A172 (cell line): ENCODE results near the gene DCAF11. TPM values are rescaled to one million over a fixed set of nuclear protein-coding genes. Genes with fewer than 3 reads are reported as not detected.

ENCODE experiments used
- DNase-seq: peaks from one replicate; pipeline ENCODE4 v3.0.0-alpha.2; 2015; ENCODE audit warnings: low spot score
- total RNA-seq: library from RNA; depleted of rRNA; stranded (reverse); fragments of >200 nt; shearing (Covaris generic); gene quantifications from 2 replicates; pipeline ENCODE4 v1.2.3, GENCODE V29; 2014; rRNA removed

DCAF11 gene
- 32.4 and 63.4 TPM in 2 replicates for total RNA-seq

DNA sequence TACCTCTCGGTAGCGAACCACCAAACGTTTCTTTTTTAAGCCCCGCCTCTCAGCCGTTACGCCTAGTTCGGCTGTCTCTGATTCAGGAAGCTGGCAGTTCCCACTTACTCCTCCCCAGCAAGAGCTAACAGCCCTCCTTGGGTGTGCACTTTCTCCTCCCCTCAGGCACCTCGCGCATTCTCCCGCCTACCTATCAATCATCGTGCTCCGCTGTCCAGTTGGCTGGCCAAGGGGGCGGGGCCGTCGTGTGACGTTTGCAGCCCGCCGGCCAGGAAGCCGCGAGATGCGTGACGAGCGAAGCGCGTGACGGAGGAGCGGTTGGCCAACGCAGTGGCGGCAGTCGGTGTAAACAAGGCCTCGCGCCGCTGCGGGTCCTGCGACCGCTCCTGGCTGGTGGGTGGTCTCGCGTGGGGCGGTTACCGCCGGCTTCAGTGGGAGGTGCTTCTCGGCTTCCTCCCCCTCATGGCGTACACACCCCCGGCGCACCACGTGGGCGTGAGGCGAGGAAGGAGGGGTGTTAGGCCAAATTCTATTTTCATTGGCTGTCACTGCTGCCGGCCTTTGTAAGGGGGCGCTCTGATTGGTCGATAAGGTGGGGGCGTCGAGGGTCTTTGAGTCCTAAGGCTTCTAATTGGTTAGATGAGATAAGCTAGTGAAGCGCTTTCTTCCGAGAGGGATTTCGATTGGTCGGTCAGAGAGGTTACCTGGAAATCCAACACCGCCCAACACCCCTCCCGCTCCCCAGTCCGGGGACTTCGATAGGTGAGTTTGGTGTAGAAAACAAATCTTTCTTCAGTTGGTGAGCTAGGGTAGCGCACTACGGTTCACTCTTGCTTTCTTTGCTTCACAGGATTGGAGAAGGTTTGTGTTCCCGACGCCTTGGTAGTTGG is at the start of gene DCAF11, which contains the start of gene NRL:
Gene DCAF11, plus strand, starts transcription at position 246 of the 890 bp plus-strand sequence. CDS start 818 bp downstream, outside the sequence.
Gene NRL, minus strand, starts transcription at position 418 of the 890 bp plus-strand sequence. CDS start 32,101 bp downstream, outside the sequence.
- DNase-seq: peak; percentile 97

DNA sequence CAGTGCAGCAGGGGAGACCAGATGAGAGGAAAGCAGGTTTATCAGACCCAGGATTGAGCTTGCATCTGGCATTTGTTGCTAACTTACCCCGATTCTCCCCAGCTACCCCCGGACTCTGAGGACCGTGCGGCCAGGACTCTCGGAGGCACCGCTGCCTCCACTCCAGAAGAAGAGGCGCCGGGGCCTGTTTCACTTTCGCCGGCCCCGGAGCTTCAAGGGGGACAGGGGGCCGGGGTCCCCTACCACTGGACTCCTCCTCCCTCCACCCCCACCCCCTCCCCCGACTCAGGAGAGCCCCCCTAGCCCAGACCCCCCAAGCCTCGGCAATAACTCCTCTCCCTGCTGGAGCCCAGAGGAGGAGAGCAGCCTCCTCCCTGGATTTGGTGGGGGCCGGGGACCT is 49.7 kb upstream of the DCAF11 start:
- DNase-seq: no peak

DNA sequence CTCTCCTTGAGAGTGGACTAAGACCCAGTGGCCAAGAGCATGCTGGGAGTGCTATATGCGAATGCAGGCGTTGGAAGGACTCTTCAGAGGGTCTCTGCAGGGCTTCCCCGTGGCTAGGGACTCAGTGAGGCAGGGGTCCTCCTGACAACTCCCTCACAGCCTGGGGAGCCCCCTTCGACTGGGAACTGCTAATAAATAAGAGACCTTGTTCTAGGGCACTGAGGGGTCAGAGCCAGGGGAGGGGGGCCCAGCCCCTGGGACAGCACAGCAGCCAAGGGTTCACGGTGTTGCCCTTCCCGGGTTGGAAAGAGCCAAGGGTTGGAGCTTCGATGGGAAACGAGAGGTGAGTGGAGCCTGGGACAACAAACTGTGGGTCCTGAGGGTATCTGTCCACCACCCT is 49.2 kb upstream of the DCAF11 start:
- no peak for DNase-seq

DNA sequence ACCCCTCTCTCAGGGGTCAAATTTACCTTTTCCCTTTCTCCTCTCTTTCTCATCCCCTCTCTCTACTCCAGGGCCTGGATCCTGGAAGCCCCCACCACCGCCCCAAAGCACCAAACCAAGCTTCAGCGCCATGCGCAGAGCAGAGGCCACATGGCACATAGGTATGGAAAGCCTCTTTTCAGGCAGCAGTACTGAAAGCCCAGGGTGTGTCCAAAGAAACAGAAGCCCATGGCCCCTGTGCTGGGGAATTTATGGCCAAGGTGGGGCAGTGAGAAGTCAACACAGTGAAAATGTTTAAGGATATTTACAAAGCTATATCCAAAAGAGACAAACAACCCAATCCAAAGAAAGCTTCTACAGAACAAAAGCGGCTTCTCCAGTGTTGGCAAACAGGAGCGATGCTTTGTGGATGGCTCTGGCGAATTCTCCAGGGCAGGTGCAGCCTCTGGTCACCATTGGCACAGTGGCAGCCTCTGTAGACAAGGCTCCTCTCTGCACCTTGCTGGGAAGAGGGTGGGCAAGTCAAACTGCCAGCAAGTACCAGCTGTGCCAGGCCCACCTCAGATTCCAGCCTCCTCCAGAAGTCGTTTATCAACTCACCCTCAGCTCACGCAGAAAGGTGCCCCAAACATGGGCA is 48.0 kb upstream of the DCAF11 start:
- DNase-seq: no peak

DNA sequence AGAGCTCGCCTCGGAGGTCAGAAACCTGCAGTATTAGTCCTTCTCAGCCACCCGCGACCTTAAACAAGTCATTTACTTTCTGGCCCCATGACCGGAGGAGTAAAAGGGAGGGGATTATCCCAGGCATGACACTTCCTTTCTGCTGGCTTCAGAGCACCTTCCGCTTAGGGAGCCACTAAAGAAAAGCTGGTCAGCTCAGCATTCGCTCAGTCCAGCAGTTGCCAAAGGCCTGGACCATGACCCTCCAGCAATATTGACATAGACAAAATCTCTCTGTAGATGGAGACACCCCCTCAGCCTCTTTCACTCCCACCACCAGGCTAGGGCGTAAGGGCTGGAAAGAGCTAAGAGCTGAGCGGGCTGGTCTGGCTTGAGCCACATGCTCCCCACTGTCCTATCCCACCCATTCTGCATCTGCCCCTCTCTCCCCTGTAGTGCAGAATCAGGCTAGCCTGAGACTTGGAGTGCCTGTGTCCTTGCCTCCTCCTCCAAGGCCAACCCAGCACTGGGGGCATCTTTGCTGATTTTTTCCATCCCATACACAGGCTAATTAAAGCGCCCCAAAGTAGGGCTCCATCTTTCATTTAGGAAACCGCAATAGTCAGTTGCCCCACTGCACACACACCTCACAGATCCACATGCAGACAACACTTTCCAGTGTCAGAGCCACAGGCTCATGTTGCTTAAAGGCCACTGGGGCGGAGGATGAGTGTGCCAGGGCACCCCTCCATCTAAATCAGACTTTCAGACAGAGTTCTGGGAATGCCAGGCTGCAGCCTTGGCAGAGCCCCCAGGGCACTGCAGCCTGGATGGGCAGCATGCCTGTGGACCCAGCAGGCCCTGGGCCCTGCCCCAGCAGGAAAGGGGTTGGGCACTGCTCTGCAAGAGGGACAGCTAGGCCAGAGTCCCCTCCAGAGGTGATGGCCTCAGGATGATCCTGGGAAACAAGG is 47.2 kb upstream of the DCAF11 start:
- DNase-seq: no peak

DNA sequence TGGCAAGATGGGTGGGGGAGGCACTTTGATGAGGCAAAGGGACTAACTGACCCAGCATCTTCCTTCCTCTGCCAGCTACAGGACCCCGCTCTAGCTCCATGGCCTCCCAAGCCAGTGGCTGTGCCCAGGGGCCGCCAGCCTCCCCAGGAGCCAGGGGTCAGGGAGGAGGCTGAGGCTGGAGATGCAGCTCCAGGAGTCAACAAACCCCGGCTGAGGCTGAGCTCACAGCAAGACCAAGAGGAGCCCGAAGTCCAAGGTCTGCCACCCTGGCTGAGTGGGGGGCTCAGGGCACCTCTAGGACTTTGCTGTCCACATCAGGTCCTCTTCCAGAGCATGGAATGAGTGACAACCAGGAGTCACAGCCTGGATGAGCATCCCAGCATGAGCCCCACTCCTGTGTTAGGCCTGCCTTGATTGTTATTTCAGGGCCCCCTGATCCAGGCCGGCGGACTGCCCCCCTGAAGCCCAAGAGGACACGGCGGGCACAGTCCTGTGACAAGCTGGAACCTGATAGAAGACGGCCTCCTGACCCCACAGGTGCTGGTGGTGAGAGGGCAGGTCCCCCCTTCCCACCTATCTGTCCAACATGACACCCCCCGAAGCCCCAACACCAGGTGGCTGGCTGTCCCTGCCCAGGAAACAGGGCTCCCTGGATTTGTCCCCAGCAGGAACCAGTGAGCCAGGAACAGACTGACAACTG is 45.7 kb upstream of the DCAF11 start:
- DNase-seq: no peak

DNA sequence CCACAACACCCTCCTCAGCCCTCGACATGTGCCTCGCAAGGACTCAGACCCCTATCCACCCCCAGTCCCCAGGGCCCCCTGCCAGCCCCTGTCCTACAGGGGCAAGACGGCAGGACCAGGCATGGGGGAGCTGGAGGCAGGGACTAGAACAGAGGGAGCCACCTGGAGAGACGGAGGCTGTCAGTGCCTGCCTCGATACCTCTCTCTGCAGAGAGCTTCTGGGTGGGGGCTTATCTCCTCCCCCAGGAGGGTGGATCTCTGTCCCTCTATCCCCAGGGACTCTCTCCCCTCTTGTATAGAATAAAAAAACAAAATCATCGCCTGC is 45.2 kb upstream of the DCAF11 start:
- DNase-seq: no peak

DNA sequence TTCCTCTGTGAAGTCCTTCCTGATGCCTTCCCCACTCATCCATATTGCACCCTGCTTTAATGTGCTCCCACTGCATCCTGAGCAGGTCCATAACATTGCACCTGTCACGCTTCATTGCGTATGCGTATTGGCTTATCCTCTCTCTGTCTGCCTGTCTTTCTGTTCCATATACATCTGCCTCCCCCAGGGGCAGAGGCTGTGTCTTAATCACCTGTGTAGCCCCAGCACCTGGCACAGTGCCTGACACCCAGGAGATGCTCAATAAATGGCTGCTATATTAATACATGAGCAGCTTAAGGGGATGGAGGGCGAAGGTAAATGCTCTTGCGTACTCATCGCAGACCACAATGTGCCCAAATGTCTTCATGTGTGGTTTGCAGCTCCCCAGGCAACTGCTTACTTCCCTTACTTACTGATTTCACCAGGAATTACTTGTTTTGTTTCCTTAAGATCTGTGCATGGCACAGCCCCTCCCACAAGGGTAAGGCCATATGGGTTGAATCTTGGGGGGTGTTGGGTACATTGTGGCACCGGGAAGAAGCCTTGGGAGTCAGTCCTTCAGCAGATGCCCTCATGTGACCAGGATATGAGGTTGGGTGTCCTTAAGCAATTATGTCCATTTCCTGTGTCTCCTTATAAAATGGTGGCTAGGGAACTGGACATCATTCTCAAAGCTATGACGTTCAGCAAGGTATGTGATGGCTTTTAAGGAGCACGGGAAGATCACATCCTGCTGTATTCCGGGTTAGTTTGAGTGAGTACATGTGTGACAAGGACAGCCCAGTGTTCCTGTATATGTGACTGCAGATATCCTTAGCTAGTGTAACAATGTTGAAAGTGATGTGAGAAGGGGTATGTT is 44.1 kb upstream of the DCAF11 start:
- no peak for DNase-seq

DNA sequence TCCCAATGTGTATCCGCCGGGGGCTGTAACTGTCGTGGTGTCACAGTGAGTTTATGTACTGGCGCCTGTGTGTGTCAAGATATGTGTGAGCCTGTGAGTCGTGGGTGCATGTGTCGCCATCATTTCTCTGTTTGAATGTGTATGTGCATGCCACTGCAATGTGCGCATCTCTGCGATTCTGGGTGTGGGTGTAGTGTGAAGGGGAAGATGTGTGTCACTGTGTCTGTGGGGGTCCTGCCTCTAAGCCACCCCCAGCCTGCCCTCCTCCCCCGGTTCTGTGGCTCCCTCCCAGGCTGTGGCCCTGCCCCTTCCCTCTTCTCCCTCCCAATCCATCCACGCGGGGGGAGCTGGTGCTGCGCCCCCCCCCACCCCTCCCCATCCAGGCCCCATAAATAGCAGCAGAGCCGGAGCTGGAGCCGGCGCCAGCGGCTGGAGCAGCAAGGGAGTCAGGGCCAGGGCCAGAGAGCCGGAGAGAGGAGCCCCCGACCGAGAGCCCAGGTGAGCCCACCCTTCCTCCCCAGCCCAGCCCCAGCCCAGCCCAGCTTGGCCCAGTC is 43.4 kb upstream of the DCAF11 start, which contains the start of gene CPNE6:
Gene CPNE6, plus strand, starts transcription at position 419 of the 554 bp plus-strand sequence. CDS start 1,375 bp downstream, outside the sequence.
- no peak for DNase-seq

DNA sequence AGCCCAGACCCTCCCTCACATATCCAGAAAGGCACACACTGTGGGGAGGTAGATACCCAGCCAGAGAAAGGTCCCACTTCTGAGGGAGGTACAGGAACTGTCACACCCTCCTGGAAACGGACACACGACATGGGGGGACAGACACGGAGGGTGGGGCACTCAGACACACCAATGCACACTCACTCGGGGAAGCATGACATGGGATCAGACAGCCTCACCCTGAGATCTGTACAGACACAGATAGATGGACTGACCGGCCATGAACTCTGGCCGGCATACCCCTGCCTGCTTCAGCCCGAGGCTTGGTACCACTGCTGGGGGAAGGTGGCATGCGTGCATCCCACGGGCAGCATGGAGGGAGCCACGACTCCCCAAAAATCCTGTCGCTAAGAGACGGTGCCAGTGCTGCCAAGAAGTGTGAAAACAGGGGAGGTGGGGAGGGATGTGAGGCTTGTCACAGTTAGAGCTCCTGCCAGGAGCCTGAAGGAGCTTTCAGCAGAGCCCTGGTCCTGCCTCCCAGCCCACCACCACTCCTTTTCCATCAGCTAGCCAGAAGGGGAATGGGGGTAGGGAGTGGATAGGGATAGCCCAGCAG is 42.6 kb upstream of the DCAF11 start:
- DNase-seq: no peak

DNA sequence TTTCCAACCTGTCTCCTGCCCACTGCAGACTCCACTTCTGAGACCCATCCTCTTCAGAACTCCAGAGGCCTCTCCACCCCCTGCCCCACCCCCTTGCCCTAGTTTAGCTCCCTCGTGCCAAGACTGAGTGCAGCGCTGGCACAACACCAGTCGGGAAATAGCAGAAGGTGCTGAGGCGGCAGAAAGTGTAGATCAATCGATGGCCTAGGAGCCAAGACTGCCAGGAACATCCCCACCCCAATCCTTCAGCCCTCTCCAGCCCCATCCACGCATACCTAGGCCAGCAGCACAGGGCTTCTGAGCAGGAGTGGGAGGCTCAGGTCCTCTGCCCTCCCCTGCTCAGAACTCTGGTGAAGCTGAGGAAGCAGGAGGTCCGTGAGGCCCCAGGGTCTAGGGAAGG is 42.1 kb upstream of the DCAF11 start:
- DNase-seq: no peak

DNA sequence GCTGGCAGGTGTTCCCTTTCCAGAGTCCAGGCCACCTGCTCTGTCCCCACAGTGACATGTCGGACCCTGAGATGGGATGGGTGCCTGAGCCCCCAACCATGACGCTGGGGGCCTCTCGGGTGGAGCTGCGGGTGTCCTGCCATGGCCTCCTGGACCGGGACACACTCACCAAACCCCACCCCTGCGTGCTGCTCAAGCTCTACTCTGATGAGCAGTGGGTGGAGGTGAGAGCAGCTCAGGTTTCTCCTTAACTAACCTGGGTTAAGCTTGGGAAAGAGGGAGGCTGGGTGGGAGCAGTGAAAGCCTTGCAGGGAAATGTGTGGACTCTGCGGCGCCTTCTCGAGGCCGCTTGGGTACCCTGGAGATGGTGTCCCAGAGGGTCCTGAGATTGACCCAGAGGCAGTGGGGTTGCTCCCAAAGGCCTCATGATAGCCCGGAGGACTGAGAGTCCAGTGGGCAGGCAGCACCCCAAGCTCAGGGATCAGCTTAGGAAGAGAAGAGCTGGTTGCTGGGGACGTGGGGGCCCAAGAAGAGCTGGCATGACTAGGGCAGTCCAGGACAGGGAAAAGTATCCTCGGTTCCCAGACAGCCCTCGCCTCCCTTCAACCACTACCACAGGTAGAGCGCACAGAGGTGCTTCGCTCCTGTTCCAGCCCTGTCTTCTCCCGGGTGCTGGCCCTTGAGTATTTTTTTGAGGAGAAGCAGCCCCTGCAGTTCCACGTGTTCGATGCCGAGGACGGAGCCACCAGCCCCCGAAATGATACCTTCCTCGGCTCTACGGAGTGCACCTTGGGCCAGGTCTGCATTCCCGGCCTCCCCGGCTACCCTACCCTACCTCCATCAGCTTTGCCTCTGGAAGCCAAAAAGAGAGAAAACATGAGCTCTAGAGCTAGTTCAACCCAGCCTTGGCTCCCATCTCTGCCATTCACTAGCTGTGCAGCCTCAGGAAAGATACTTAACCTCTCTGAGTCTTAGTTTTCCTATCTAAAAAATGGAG is 41.4 kb upstream of the DCAF11 start:
- no peak for DNase-seq

DNA sequence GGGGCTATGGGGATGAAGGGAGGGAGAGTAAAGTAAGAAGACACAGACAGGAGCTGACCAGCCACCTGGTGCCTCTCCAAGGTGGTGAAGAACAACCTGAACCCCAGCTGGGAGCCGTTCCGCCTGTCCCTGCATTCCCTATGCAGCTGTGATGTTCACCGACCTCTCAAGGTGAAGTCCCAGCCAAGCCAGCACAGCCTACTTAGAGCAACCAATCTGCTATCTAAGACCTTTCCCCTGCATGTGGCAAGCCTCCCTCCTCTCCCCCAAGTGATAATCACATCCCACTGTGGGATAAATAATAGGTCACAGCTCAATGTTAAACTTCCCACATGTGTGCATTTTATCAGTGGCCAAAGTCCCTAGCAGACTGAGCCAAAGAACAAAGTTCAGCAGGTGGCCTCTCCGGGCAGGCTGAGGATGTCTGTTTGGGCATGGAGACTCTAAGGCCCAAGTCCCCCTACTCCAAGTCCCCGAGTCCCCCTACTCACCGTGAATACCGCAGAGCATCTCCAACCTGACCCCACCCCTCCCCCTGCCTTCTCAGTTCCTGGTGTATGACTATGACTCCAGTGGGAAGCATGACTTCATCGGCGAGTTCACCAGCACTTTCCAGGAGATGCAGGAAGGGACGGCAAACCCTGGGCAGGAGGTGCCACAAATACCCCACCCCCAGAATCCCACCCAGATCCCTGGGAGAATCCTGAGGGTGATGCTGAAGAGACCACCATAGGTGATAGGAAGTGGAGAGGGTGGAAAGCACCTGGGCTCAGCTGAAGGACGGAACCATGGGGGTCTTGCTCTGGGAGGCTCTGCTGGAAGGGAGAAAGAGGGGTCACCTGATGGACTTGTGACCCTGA is 39.7 kb upstream of the DCAF11 start:
- DNase-seq: no peak

DNA sequence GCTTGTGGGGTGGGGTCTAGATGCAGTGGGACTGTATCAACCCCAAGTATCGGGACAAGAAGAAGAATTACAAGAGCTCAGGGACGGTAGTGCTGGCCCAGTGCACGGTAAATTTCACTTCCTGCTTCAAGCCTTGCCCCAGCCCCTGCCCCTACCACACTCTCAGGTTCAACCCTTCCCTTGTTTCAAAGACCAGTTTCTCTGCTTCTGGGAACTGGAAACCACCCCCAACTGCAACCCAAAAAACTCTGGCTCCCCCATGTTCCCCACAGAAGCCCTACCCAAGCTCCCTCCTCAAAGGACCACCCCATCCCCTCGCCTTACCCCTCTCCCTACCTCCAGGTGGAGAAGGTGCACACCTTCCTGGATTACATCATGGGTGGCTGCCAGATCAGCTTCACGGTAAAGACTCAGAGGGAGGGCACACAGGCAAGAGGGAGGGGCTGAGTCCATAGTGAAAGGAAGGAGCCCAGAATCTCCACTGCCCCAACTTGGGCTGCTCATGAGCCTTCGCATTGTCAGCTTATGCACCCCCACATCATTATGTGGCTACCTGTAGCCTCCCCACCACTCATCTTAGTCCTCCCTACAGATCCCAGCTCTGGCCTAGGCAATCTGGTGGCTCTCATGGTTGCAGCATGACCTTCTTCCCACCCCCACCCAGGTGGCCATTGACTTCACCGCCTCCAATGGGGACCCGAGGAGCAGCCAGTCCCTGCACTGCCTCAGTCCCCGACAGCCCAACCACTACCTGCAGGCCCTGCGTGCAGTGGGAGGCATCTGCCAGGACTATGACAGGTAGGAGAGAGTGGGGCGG is 38.9 kb upstream of the DCAF11 start:
- DNase-seq: no peak

DNA sequence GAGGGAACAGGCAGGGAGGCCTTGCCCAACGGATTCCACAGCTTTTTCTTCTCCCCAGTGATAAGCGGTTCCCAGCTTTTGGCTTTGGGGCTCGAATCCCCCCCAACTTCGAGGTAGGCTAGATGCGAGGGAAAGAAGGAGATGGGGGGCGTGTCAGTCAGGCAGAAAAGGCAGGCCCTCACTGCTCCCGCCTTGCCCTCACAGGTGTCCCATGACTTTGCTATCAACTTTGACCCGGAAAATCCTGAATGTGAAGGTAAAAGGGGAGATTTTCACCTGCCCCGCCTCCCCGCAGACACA is 38.3 kb upstream of the DCAF11 start:
- DNase-seq: no peak

DNA sequence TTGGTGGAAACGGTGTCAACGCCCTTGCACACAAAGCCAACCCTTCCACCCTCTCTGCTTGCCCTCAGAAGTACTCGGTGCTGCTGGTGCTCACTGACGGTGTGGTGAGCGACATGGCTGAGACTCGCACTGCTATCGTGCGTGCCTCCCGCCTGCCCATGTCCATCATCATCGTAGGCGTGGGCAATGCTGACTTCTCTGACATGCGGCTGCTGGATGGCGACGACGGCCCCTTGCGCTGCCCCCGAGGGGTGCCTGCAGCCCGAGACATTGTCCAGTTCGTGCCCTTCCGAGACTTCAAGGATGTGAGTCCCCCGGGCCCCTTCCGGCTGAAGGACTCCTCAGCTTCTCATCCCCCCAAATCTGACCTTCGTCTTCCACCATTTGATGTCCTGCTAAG is 37.5 kb upstream of the DCAF11 start:
- no peak for DNase-seq

DNA sequence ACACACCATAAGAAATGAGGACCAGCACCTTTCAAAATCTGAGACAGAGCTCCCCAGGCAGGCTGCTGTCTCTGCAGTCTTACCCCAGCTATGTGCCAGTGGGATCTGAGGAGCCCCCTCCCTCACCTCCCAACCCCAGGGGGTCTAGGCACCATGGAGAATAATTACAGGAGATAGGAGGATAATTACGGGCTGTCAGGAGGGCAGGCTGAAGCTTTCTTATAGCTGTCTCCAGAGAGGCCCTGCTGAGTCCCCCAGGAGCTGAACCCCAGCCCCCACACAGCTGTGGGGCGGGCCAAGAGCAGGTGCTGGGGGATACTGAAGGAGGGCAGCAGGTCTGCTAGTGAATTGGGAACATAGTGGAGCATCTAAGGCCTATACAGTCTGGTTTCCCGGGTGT is 36.4 kb upstream of the DCAF11 start:
- no peak for DNase-seq
